Left renal pelvis (tissue), 4 donors: Measurements from ENCODE around the gene DDX6. TPM values are rescaled to one million over a fixed set of nuclear protein-coding genes. Genes with fewer than 3 reads are reported as not detected.
A peak's percentile ranks its signal among the peaks of the same experiment; 100 is the strongest.
"Not testable (repeated sequence)": the region's sequence is repeated elsewhere in the genome, so short reads cannot be mapped to it uniquely, and the experiment has no call there.

ENCODE experiments used
- DNase-seq, 4 donors: peaks; one replicate each; pipeline ENCODE4 v3.0.0-alpha.2; 2013; ENCODE audit warnings: low read depth in 4 of 4, low spot score in 3 of 4
- polyA plus RNA-seq, 4 donors: library from polyadenylated mRNA; unstranded; fragments of 120-200 nt; gene quantifications; one replicate each; pipeline ENCODE4 v1.2.1, GENCODE V29; 2013; ENCODE audit not compliant: insufficient read length in 4 of 4

The DDX6 gene
- 100 to 1,000 TPM; 105 to 144 (median 136) TPM for polyA plus RNA-seq

- peak; percentile 73 to 77 (median 76) for DNase-seq
These were observed at the start of gene DDX6 for GRCh38 chr11:118791111-118791960. DDX6 (minus strand) TSS chr11:118791164; CDS start chr11:118786251, 4,913 bp downstream.

- DNase-seq: no peak
These were observed 48.1 kb upstream of the DDX6 start for GRCh38 chr11:118838905-118839553.

- DNase-seq: no peak
These were observed 46.9 kb upstream of the DDX6 start for GRCh38 chr11:118837868-118838267.

GRCh38 chr11:118834427-118835028, 43.6 kb upstream of the DDX6 start:
- DNase-seq: no peak

- no peak for DNase-seq
These were observed 36.2 kb upstream of the DDX6 start for GRCh38 chr11:118827118-118827517.

- DNase-seq: not testable (repeated sequence)
These were observed 32.1 kb upstream of the DDX6 start for GRCh38 chr11:118822936-118823510.

- DNase-seq: peak in 1 of 4 donors; percentile 2
These were observed 29.7 kb upstream of the DDX6 start for GRCh38 chr11:118820412-118821357.

- not testable (repeated sequence) for DNase-seq
These were observed 29.0 kb upstream of the DDX6 start for GRCh38 chr11:118820025-118820379.

- no peak for DNase-seq
These were observed 28.5 kb upstream of the DDX6 start for GRCh38 chr11:118819334-118820024.

- DNase-seq: no peak
These were observed 27.2 kb upstream of the DDX6 start for GRCh38 chr11:118818130-118818529.

- no peak for DNase-seq
These were observed 22.6 kb upstream of the DDX6 start for GRCh38 chr11:118813551-118813950.

- DNase-seq: no peak
These were observed 21.5 kb upstream of the DDX6 start for GRCh38 chr11:118812485-118812884.

GRCh38 chr11:118807800-118808778, 17.1 kb upstream of the DDX6 start:
- DNase-seq: no peak

- no peak for DNase-seq
These were observed 15.4 kb upstream of the DDX6 start for GRCh38 chr11:118806400-118806799.

- DNase-seq: no peak
These were observed 13.1 kb upstream of the DDX6 start for GRCh38 chr11:118804094-118804493.

- no peak for DNase-seq
These were observed 8.4 kb upstream of the DDX6 start for GRCh38 chr11:118799372-118799771.

- no peak for DNase-seq
These were observed 6.5 kb upstream of the DDX6 start for GRCh38 chr11:118797510-118797909.

- peak; percentile 72 to 85 (median 76) for DNase-seq
These were observed 1.7 kb upstream of the DDX6 start for GRCh38 chr11:118792570-118793124.
